Measurements from ENCODE around the gene SLC51B. TPM values are rescaled to one million over a fixed set of nuclear protein-coding genes. Genes with fewer than 3 reads are reported as not detected.

Gene SLC51B
- total RNA-seq, 6 experiments from 2014 or later: 0.32 to 10.1 (median 2.7) TPM

DNA sequence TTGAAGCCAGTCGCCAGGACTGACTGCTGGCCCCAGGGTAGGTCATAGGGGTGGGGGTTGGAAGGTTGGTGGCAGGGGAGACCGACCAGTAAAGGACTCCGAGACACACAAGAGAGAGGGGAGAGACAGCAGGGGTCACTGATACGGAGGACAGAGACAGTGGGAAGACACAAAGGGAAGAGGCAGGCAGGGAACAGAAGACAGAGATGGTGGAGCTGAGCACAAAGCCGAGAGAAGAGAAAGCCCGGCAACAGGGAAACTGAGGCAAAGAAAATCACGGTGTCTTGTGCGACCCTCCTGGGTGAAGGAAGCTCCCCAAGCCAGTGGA lies 22.1 kb downstream of the SLC51B start:
- peaks cover 0 to 4% of the 10 kb centered on the region in 2 donors for H3K27me3 ChIP-seq
- H3K36me3 ChIP-seq: no peaks in the 10 kb centered on the region
- DNase-seq (no peak), ATAC-seq (no peak)
- TF ChIP-seq CTCF (IDR thresholded peaks at IDR 0.05) (no peak), POLR2A (IDR thresholded peaks at IDR 0.05) (no peak)
- H3K4me1 ChIP-seq: peaks cover 0 to 6% (median 0%) of the 10 kb centered on the region in 4 donors
- no peaks in the 10 kb centered on the region for H3K9me3 ChIP-seq
- H3K27ac ChIP-seq: no peak overlapping the region
- H3K4me3 ChIP-seq: peak overlapping the region in 1 of 3 donors; percentile 19
- intact Hi-C loops (cut with DNase I): no loop called here
- 46% methylated on average over 3 of the region's 8 CpGs for WGBS (ENCODE audit: insufficient coverage, low coverage, low lambda C conversion rate, missing lambda C conversion rate)

DNA sequence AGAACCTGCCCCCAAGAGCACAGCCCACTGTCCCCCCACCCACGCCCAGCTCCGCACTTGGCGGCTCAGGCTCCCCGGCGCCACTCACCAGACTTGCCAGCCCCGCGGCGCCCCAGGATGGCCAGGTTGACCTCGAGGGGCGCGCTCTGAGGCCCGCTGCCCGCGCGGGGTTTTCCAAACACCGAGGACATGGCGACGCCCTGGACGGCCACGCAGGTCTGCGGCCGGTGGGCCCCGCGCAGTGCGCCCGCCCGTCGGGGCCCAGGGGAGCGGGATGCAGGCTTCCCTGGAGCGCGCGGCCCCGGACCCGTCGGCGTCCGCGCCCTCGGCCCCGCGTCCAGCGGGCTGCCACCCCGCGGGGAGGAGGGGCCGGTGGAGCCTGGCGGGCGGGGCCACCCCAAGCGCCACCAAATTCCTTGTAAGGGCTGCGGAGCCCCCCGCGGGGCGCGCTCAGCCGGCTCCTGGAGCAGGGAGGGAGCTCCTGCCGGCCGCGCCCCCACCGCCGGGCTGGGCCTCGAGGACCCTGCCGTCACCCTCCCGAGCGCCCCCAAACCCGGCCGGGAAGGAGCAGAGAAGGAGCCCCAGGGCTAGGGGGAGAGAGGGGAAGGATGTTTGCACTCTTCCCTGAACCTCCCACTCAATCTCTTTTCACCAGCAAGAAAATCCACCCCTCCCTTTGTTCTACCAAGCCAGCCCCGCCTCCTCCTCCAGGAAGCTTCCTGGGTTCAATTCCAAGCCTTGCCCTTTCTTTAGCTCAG lies 22.6 kb downstream of the SLC51B start, which contains the start of gene RASL12:
RASL12 (minus strand) TSS at position 347 of the 758 bp plus-strand sequence; CDS start at position 191, 156 bp downstream.
- no peaks in the 10 kb centered on the region for H3K36me3 ChIP-seq
- H3K27me3 ChIP-seq: peaks cover 0 to 4% of the 10 kb centered on the region in 2 donors
- no peak within 1 kb of the TSS for H3K27ac ChIP-seq
- intact Hi-C loops (cut with DNase I): no loop called here
- no peak for DNase-seq
- no peaks in the 10 kb centered on the region for H3K9me3 ChIP-seq
- H3K4me3 ChIP-seq: peak within 1 kb of the TSS in 1 of 3 donors; percentile 19
- TF ChIP-seq POLR2A (IDR thresholded peaks at IDR 0.05) (no peak), CTCF (IDR thresholded peaks at IDR 0.05) (no peak)
- 33% methylated on average over 2 of the region's 66 CpGs for WGBS (ENCODE audit: insufficient coverage, low coverage, low lambda C conversion rate, missing lambda C conversion rate)
- peaks cover 0 to 6% (median 0%) of the 10 kb centered on the region in 4 donors for H3K4me1 ChIP-seq
- ATAC-seq: no peak

GRCh38 chr15:65068403-65068788 lies 23.2 kb downstream of the SLC51B start:
- no peaks in the 10 kb centered on the region for H3K36me3 ChIP-seq
- H3K27me3 ChIP-seq: peaks cover 0 to 4% of the 10 kb centered on the region in 2 donors
- H3K4me1 ChIP-seq: peaks cover 0 to 6% (median 0%) of the 10 kb centered on the region in 4 donors
- no peak overlapping the region for H3K27ac ChIP-seq
- 97% methylated on average over 3 of the region's 3 CpGs for WGBS (ENCODE audit: insufficient coverage, low coverage, low lambda C conversion rate, missing lambda C conversion rate)
- H3K9me3 ChIP-seq: no peaks in the 10 kb centered on the region
- intact Hi-C loops (cut with DNase I): no loop called here
- no peak for TF ChIP-seq POLR2A (IDR thresholded peaks at IDR 0.05)
- TF ChIP-seq CTCF (IDR thresholded peaks at IDR 0.05): no peak
- no peak overlapping the region for H3K4me3 ChIP-seq
- ATAC-seq (no peak), DNase-seq (no peak)

DNA sequence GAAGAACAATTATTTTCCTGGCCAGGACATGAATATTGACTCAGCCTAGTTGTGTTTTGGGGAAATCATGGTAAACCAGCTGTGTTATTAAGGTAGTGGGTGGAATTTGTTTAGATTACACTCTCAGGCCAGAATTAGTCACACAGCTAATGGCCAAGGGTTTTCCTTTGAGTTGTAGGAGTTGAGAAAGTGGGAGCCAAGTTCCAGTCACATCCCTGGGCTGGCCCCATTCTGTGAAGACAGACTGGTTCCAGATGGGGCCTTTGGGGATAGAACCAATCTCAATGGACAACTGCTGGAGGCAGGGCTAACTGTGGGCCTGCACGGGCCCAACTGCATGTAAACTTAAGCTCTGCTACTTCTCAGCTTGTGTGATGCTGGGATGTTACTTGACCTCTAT lies 24.0 kb downstream of the SLC51B start:
- Histone ChIP-seq H3K36me3 (no peaks in the 10 kb centered on the region), H3K27ac (no peak overlapping the region), H3K4me3 (no peak overlapping the region), H3K9me3 (no peaks in the 10 kb centered on the region), H3K4me1 (peaks cover 0 to 6% (median 0%) of the 10 kb centered on the region in 4 donors), H3K27me3 (peaks cover 0 to 4% of the 10 kb centered on the region in 2 donors)
- no peak for TF ChIP-seq POLR2A (IDR thresholded peaks at IDR 0.05)
- no peak for TF ChIP-seq CTCF (IDR thresholded peaks at IDR 0.05)
- WGBS (ENCODE audit: insufficient coverage, low coverage, low lambda C conversion rate, missing lambda C conversion rate): no CpG with 5 or more reads among the region's 1 CpG
- no peak for DNase-seq
- intact Hi-C loops (cut with DNase I): no loop called here
- ATAC-seq: peak in 1 of 4 donors; percentile 36

Data from right lobe of liver (tissue), 6 donors.